Loucy (cell line): ENCODE data around the gene LRRC10B.

Source experiments
- H2AFZ ChIP-seq: fragments of 200-600 bp; sonication (generic); 2 replicates; pipeline ENCODE4 v1.6.0; 2016; ENCODE audit warnings: antibody characterized with exemption, mild to moderate bottlenecking, low read length, moderate library complexity
- H3F3A ChIP-seq: fragments of 200-600 bp; 2 replicates; pipeline ENCODE4 v1.6.0; 2016; ENCODE audit warnings: antibody characterized with exemption, low read depth, mild to moderate bottlenecking
- H3K27me3 ChIP-seq: fragments of 200-600 bp; sonication (generic); 2 replicates; pipeline ENCODE4 v1.6.1; 2014; ENCODE audit warnings: low read length, mild to moderate bottlenecking; ENCODE audit not compliant: insufficient read depth, poor library complexity, severe bottlenecking
- H3K36me3 ChIP-seq: fragments of 200-600 bp; sonication (generic); 2 replicates; pipeline ENCODE4 v1.6.1; 2016; ENCODE audit warnings: low read length; ENCODE audit not compliant: insufficient read depth
- H3K4me1 ChIP-seq: fragments of 200-600 bp; sonication (generic); 2 replicates; pipeline ENCODE4 v1.5.1; 2014; ENCODE audit warnings: low read length, mild to moderate bottlenecking; ENCODE audit not compliant: insufficient read depth, poor library complexity, severe bottlenecking
- H3K4me2 ChIP-seq: fragments of 200-600 bp; sonication (generic); 2 replicates; pipeline ENCODE4 v1.6.0; 2014; ENCODE audit warnings: antibody characterized with exemption, low read length, low read depth, mild to moderate bottlenecking; ENCODE audit not compliant: poor library complexity, severe bottlenecking
- H3K4me3 ChIP-seq: fragments of 200-600 bp; sonication (generic); 2 replicates; pipeline ENCODE4 v1.5.1; 2014; ENCODE audit warnings: low read length, mild to moderate bottlenecking, mixed read lengths; ENCODE audit not compliant: poor library complexity, severe bottlenecking
- H3K79me2 ChIP-seq: fragments of 200-600 bp; sonication (generic); 2 replicates; pipeline ENCODE4 v1.6.1; 2014; ENCODE audit warnings: low read length; ENCODE audit not compliant: insufficient read depth
- H3K9ac ChIP-seq: fragments of 200-600 bp; sonication (generic); 2 replicates; pipeline ENCODE4 v1.6.0; 2014; ENCODE audit warnings: mild to moderate bottlenecking, low read depth, low read length, moderate library complexity; ENCODE audit not compliant: poor library complexity, severe bottlenecking
- H3K9me2 ChIP-seq: fragments of 200-600 bp; sonication (generic); replicated peaks from 2 replicates; pipeline ENCODE4 v1.6.1; 2016; ENCODE audit warnings: low read depth, low read length, mixed read lengths
- H3K9me3 ChIP-seq: fragments of 200-600 bp; sonication (generic); 2 replicates; pipeline ENCODE4 v1.6.1; 2014; ENCODE audit warnings: mild to moderate bottlenecking, antibody characterized with exemption, low read length, low read depth; ENCODE audit not compliant: insufficient read depth
- H4K20me1 ChIP-seq: fragments of 200-600 bp; sonication (generic); 2 replicates; pipeline ENCODE4 v1.6.0; 2014; ENCODE audit warnings: antibody characterized with exemption, low read length, mild to moderate bottlenecking; ENCODE audit not compliant: insufficient read depth, poor library complexity, severe bottlenecking
- CTCF ChIP-seq: fragments of 200-600 bp; sonication (generic); conservative IDR thresholded peaks from 2 replicates; pipeline ENCODE4 v1.5.1; 2014; ENCODE audit warnings: mild to moderate bottlenecking, antibody characterized with exemption, low read length
- EZH2phosphoT487 ChIP-seq: fragments of 200-600 bp; IDR thresholded peaks from 2 replicates; pipeline ENCODE4 v1.6.1; 2018; ENCODE audit warnings: antibody characterized with exemption, mild to moderate bottlenecking, moderate library complexity, borderline replicate concordance

LRRC10B gene

DNA sequence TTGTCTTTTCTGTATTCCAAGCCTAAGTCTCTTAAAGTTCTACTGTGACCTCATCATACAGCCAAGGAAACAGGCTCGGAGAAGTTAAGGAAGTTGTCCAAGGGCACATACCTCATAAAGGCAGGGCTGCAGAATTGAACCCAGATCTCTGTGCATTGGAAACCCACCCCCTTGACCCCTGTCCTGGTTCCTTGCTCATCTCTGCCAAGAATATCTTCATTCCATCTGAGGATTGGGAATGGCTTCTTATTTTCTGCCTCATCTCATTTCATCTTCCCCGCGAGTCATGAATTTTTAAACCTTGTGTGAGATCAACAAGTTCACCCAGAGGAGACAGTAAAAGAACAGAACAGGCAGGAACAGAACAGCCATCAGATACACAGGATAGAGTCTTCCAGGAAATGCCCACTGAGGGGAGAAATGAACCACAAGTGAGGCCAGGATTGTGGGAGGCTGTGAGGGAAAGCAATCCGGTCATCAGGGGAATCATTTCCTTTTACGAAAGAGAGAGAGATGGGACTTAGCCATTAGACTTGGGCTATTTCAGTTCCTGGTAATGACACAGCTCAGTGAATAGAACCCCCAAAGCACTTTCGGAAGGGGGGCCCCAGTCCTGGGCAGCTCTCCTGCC lies 34.4 kb upstream of the LRRC10B start:
- no peaks in the 10 kb centered on the region for H4K20me1 ChIP-seq
- H3K4me1 ChIP-seq, result no peaks in the 10 kb centered on the region
- no peaks in the 10 kb centered on the region for H3K79me2 ChIP-seq
- H3K4me2 ChIP-seq, result no peak overlapping the region
- TF ChIP-seq CTCF (no peak), EZH2phosphoT487 (no peak)
- no peaks in the 10 kb centered on the region for H3K9me3 ChIP-seq
- peaks cover 5% of the 10 kb centered on the region; the same call in 1 of the 2 replicates for H3K36me3 ChIP-seq
- H3K27me3 ChIP-seq, result no peaks in the 10 kb centered on the region
- H2AFZ ChIP-seq, result no peak overlapping the region
- H3K9ac ChIP-seq, result no peak overlapping the region
- no peak overlapping the region for H3K4me3 ChIP-seq
- H3K9me2 ChIP-seq, result no peaks in the 10 kb centered on the region
- no peaks in the 10 kb centered on the region for H3F3A ChIP-seq

- no peaks in the 10 kb centered on the region for H3K4me1 ChIP-seq
- H3K4me3 ChIP-seq, result no peak overlapping the region
- no peaks in the 10 kb centered on the region for H3K9me2 ChIP-seq
- H3K36me3 ChIP-seq, result peaks cover 5% of the 10 kb centered on the region; the same call in 1 of the 2 replicates
- H3K9ac ChIP-seq, result no peak overlapping the region
- H3K9me3 ChIP-seq, result no peaks in the 10 kb centered on the region
- no peak overlapping the region for H2AFZ ChIP-seq
- TF ChIP-seq EZH2phosphoT487 (no peak), CTCF (no peak)
- no peaks in the 10 kb centered on the region for H4K20me1 ChIP-seq
- no peaks in the 10 kb centered on the region for H3F3A ChIP-seq
- no peak overlapping the region for H3K4me2 ChIP-seq
- no peaks in the 10 kb centered on the region for H3K79me2 ChIP-seq
- no peaks in the 10 kb centered on the region for H3K27me3 ChIP-seq
Observed at GRCh38 chr11:61475433-61475832, 33.1 kb upstream of the LRRC10B start.

DNA sequence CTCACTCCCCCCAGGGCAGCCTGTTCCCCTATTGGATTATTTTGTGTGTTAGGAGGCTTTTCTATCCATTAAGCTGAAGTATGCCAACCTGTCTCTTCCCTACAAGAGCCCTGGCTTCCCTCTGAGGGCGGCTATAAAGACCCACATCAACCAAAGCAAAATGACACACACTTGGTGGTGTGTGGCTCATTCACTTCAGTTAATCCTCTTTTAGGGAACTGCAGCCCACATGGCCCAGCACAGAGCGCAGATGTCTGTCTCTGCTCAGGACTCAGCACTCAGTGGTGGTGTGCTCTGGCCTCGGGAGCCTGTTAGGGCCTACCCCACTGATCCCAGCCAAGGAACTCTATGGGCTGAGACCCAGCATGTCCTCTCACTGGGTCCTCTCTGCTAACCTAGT lies 32.2 kb upstream of the LRRC10B start:
- no peaks in the 10 kb centered on the region for H3K4me1 ChIP-seq
- TF ChIP-seq CTCF, result no peak
- no peak for TF ChIP-seq EZH2phosphoT487
- no peaks in the 10 kb centered on the region for H3K36me3 ChIP-seq
- H3K9ac ChIP-seq, result no peak overlapping the region
- H3K27me3 ChIP-seq, result no peaks in the 10 kb centered on the region
- no peaks in the 10 kb centered on the region for H3K9me3 ChIP-seq
- no peak overlapping the region for H3K4me2 ChIP-seq
- no peaks in the 10 kb centered on the region for H4K20me1 ChIP-seq
- H3K9me2 ChIP-seq, result no peaks in the 10 kb centered on the region
- H3K79me2 ChIP-seq, result no peaks in the 10 kb centered on the region
- no peak overlapping the region for H3K4me3 ChIP-seq
- no peaks in the 10 kb centered on the region for H3F3A ChIP-seq
- H2AFZ ChIP-seq, result no peak overlapping the region
